PC-9 (cell line): ENCODE data around the gene PARP16.

Experiments
- EZH2 ChIP-seq: fragments of 200-600 bp; sonication (generic); IDR thresholded peaks from 2 replicates; pipeline ENCODE4 v1.8.0; 2017; ENCODE audit warnings: antibody characterized with exemption, low read depth
- TF ChIP-seq, protein P1 (sequence below): fragments of 200-600 bp; sonication (generic); conservative IDR thresholded peaks from 2 replicates; pipeline ENCODE4 v1.6.1; 2017; ENCODE audit warnings: mixed run types, antibody characterized with exemption, mild to moderate bottlenecking, moderate library complexity

DNA sequence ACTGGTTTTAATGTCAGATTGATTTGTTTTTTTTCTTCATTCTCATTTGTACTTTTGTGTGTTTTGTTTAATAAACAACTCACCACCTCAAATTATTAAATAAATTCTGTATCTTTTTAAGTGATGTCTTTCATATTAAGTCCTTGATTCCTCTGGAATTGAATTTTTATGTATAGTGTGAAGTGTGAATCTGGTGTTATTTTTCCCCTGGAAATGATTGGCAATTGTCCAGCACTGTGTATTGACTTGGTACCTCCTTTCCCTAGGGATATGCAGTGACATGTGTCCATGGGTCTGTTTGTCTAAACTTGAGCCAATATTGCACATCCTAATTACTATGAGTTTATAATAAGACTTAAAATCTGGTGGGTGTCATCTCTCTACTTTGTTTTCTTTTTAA lies 19.9 kb upstream of the PARP16 start:
- TF ChIP-seq, protein P1, sequence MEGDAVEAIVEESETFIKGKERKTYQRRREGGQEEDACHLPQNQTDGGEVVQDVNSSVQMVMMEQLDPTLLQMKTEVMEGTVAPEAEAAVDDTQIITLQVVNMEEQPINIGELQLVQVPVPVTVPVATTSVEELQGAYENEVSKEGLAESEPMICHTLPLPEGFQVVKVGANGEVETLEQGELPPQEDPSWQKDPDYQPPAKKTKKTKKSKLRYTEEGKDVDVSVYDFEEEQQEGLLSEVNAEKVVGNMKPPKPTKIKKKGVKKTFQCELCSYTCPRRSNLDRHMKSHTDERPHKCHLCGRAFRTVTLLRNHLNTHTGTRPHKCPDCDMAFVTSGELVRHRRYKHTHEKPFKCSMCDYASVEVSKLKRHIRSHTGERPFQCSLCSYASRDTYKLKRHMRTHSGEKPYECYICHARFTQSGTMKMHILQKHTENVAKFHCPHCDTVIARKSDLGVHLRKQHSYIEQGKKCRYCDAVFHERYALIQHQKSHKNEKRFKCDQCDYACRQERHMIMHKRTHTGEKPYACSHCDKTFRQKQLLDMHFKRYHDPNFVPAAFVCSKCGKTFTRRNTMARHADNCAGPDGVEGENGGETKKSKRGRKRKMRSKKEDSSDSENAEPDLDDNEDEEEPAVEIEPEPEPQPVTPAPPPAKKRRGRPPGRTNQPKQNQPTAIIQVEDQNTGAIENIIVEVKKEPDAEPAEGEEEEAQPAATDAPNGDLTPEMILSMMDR = no peak
- TF ChIP-seq EZH2 = no peak
